Stimulated activated CD4-positive, alpha-beta T cell treated with anti-CD3 and anti-CD28 coated beads, Interleukin-15, amount 100 ng/mL, for 24 hours (primary cell): Measurements from ENCODE around the gene FNIP2.
"Not testable (repeated sequence)": the region's sequence is repeated elsewhere in the genome, so short reads cannot be mapped to it uniquely, and the experiment has no call there.

ENCODE experiments used
- DNase-seq: peaks from one replicate; pipeline ENCODE4 v3.0.0-alpha.2; 2020

FNIP2 gene

GRCh38 chr4:158817562-158818296 is 48.9 kb downstream of the FNIP2 start:
- no peak for DNase-seq

GRCh38 chr4:158818560-158819140 is 49.8 kb downstream of the FNIP2 start:
- no peak for DNase-seq

- DNase-seq: no peak
Measured at GRCh38 chr4:158819942-158820786, 51.3 kb downstream of the FNIP2 start.

- DNase-seq: peak; percentile 22
Measured at GRCh38 chr4:158821228-158821971, 52.6 kb downstream of the FNIP2 start.

- no peak for DNase-seq
Measured at GRCh38 chr4:158822348-158822747, 53.5 kb downstream of the FNIP2 start.

- DNase-seq: peak; percentile 12
Measured at GRCh38 chr4:158823461-158823873, 54.6 kb downstream of the FNIP2 start.

GRCh38 chr4:158824425-158825274 is 55.8 kb downstream of the FNIP2 start:
- no peak for DNase-seq

GRCh38 chr4:158825433-158826036 is 56.7 kb downstream of the FNIP2 start:
- no peak for DNase-seq

- DNase-seq: no peak
Measured at GRCh38 chr4:158826057-158826456, 57.2 kb downstream of the FNIP2 start.

GRCh38 chr4:158826882-158827281 is 58.1 kb downstream of the FNIP2 start:
- DNase-seq: no peak

- no peak for DNase-seq
Measured at GRCh38 chr4:158827543-158827981, 58.7 kb downstream of the FNIP2 start.

- DNase-seq: not testable (repeated sequence)
Measured at GRCh38 chr4:158828151-158828550, 59.3 kb downstream of the FNIP2 start.

GRCh38 chr4:158829254-158829653 is 60.4 kb downstream of the FNIP2 start:
- DNase-seq: no peak

GRCh38 chr4:158833602-158834001 is 64.8 kb downstream of the FNIP2 start:
- no peak for DNase-seq

GRCh38 chr4:158835226-158836001 is 66.6 kb downstream of the FNIP2 start:
- DNase-seq: no peak

- no peak for DNase-seq
Measured at GRCh38 chr4:158836002-158836369, 67.2 kb downstream of the FNIP2 start.

- no peak for DNase-seq
Measured at GRCh38 chr4:158836828-158837449, 68.1 kb downstream of the FNIP2 start.

GRCh38 chr4:158837527-158838141 is 68.8 kb downstream of the FNIP2 start:
- no peak for DNase-seq

GRCh38 chr4:158840131-158840530 is 71.3 kb downstream of the FNIP2 start:
- DNase-seq: no peak

GRCh38 chr4:158841540-158841939 is 72.7 kb downstream of the FNIP2 start:
- DNase-seq: no peak
